ENCODE data around the gene TOX4.
A peak's percentile ranks its signal among the peaks of the same experiment; 100 is the strongest.

The TOX4 gene

DNA sequence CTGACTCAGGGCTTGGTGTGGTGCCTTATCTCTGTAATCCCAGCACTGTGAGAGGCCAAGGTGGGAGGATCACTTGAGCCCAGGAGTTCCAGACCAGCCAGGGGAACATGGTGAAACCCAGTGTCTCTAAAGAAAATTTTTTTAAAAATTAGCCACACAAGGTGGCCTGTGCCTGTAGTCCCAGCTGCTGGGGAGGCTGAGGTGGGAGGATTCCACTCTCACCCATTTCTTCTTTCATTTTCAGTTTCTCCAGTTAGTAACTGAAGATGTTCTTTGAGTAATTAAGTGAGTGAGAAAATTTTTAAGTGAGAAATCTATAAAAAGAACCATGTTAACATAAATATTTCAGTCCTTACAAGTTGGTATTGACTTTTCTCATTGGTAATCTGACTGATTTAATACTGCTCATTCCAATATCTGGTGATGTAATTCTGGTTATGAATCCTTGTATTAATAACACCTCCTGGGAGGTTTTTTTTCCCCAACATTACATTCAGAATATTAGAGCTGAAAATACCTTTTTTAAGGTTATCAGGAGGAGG is 28.1 kb downstream of the TOX4 start:
- H3K36me3 ChIP-seq (ENCODE audit: insufficient read depth, low read length): peaks cover 83% of the 10 kb centered on the region
- no peak overlapping the region for H3K4me3 ChIP-seq (ENCODE audit: low read length)
- H3K27ac ChIP-seq (ENCODE audit: low read depth, low read length): no peak overlapping the region

DNA sequence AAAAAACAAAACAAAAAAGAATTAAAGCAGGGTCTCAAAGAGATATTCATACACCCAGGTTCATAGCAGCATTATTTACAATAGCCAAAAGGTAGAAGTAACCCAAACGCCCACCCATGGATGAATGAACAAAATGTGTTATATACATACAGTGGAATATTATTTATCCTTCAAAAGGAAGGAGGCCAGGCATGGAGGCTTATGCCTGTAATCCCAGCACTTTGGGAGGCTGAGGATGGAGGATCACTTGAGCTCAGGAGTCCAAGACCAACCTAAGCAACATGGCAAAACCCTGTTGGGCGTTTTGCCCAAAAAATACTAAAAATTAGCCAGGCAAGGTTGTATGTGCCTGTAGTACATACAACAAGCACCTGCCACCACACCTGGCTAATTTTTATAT is 29.6 kb downstream of the TOX4 start:
- Histone ChIP-seq H3K36me3 (ENCODE audit: insufficient read depth, low read length) (peaks cover 69% of the 10 kb centered on the region), H3K27ac (ENCODE audit: low read depth, low read length) (no peak overlapping the region), H3K9me3 (ENCODE audit: insufficient read depth, low read depth, low read length) (no peaks in the 10 kb centered on the region), H3K4me3 (ENCODE audit: low read length) (no peak overlapping the region), H3K27me3 (ENCODE audit: insufficient read depth, low read length) (no peaks in the 10 kb centered on the region), H3K4me1 (ENCODE audit: insufficient read depth, low read length) (peaks cover 15% of the 10 kb centered on the region; the same call in 1 of the 2 replicates), H3K9ac (ENCODE audit: low read depth, low read length) (no peak overlapping the region)
- 89% methylated on average over 1 of the region's 2 CpGs for WGBS

More for the DNA sequence above, 28.1 kb downstream of the TOX4 start:
- Histone ChIP-seq H3K9ac (ENCODE audit: low read depth, low read length) (no peak overlapping the region), H3K4me1 (ENCODE audit: insufficient read depth, low read length) (peaks cover 13% of the 10 kb centered on the region; the same call in 1 of the 2 replicates), H3K9me3 (ENCODE audit: insufficient read depth, low read depth, low read length) (no peaks in the 10 kb centered on the region), H3K27me3 (ENCODE audit: insufficient read depth, low read length) (no peaks in the 10 kb centered on the region)

DNA sequence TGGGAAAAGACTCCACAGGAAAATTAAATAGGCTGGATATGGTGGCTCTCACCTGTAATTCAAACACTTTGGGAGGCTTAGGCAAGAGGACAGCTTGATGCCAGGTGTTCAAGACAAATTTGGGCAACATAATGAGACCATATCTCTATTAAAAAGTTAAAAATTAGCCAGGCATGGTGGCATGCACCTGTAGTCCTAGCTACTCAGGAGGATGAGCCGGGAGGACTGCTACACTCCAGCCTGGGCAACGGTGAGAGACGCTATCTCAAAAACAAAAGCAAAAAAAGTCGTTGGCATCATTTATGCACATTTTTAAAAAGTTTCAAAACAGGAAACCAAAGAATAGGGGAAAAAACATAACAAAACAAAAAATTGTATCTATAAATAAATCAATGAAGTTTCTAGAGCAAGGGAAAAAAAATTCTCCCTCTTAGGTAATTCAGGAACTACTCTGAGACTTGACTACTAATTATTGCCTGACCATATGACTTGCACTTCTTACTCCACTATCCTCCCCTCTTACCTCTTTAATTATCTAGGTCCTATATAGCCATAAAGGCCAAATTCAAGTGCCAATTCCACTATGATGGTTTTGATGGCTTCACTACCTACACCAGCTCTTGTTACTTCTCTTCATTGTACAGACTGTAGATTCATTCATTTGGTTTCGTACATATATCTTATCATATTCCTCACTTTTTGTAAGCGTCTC is 32.6 kb downstream of the TOX4 start:
- Histone ChIP-seq H3K27me3 (ENCODE audit: insufficient read depth, low read length) (no peaks in the 10 kb centered on the region), H3K27ac (ENCODE audit: low read depth, low read length) (no peak overlapping the region), H3K36me3 (ENCODE audit: insufficient read depth, low read length) (peaks cover 40% of the 10 kb centered on the region), H3K9me3 (ENCODE audit: insufficient read depth, low read depth, low read length) (no peaks in the 10 kb centered on the region), H3K9ac (ENCODE audit: low read depth, low read length) (peak overlapping the region; percentile 87; the same call in 1 of the 2 replicates), H3K4me3 (ENCODE audit: low read length) (peak overlapping the region; percentile 85), H3K4me1 (ENCODE audit: insufficient read depth, low read length) (peaks cover 23% of the 10 kb centered on the region; the same call in 1 of the 2 replicates)
- WGBS: 91% methylated on average over 6 of the region's 6 CpGs

- under 1% methylated on average over 53 of the region's 53 CpGs for WGBS
- Histone ChIP-seq H3K4me3 (ENCODE audit: low read length) (peak within 1 kb of the TSS; percentile 85), H3K9ac (ENCODE audit: low read depth, low read length) (peak within 1 kb of the TSS; percentile 87), H3K27ac (ENCODE audit: low read depth, low read length) (peak within 1 kb of the TSS; percentile 85), H3K36me3 (ENCODE audit: insufficient read depth, low read length) (peaks cover 30% of the 10 kb centered on the region), H3K4me1 (ENCODE audit: insufficient read depth, low read length) (peaks cover 18% of the 10 kb centered on the region; the same call in 1 of the 2 replicates), H3K9me3 (ENCODE audit: insufficient read depth, low read depth, low read length) (no peaks in the 10 kb centered on the region), H3K27me3 (ENCODE audit: insufficient read depth, low read length) (no peaks in the 10 kb centered on the region)
Measured at GRCh38 chr14:21510735-21511657, 34.0 kb downstream of the TOX4 start, which contains the start of gene METTL3. TSS of gene METTL3 (minus strand) at chr14:21511340. CDS start at chr14:21511223, 117 bp downstream.

DNA sequence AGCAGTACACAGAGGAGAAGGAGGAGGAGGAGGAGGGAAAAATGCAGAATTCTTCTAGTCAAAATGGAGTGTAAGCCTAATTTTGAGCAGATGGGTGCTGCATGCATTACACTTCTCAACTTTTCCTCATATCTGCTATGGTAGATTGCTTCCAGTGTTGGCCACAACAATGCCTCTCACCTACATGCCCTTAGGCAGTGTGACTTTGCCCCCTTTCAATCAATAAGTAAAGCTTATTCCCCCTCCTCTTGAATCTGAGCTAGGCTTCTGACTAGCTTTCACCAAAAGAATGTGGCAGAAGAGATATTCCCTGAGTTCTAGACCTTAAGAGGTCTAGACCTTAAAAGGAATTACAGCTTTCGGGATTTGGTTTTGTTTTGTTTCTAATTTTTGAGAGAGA is 37.3 kb downstream of the TOX4 start:
- no peaks in the 10 kb centered on the region for H3K27me3 ChIP-seq (ENCODE audit: insufficient read depth, low read length)
- no peaks in the 10 kb centered on the region for H3K9me3 ChIP-seq (ENCODE audit: insufficient read depth, low read depth, low read length)
- peaks cover 22% of the 10 kb centered on the region for H3K4me1 ChIP-seq (ENCODE audit: insufficient read depth, low read length)
- H3K4me3 ChIP-seq (ENCODE audit: low read length): no peak overlapping the region
- peaks cover 4% of the 10 kb centered on the region for H3K36me3 ChIP-seq (ENCODE audit: insufficient read depth, low read length)
- H3K27ac ChIP-seq (ENCODE audit: low read depth, low read length): no peak overlapping the region
- 98% methylated on average over 1 of the region's 1 CpG for WGBS
- H3K9ac ChIP-seq (ENCODE audit: low read depth, low read length): no peak overlapping the region

DNA sequence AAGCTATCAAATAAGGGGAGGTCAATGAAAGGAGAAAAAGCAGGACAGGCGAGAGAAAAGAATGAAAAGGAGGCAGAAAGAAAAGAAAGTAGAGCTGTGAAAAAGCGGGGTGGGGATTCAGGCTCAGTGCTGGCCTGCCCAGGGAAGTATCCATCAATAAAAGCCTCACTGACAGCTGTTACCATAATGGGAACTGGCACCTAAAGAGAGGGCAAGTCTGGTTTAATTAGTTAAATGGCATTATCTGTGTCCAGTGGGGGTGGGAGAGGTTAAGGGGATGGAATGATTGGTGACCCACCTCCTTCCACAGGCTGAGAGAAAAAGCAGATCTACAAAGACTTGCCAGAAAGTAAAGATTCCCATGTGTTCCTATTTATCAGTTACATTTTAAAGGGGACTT is 41.7 kb downstream of the TOX4 start:
- Histone ChIP-seq H3K4me3 (ENCODE audit: low read length) (no peak overlapping the region), H3K4me1 (ENCODE audit: insufficient read depth, low read length) (peaks cover 30% of the 10 kb centered on the region), H3K36me3 (ENCODE audit: insufficient read depth, low read length) (peaks cover 38% of the 10 kb centered on the region), H3K27me3 (ENCODE audit: insufficient read depth, low read length) (no peaks in the 10 kb centered on the region), H3K9ac (ENCODE audit: low read depth, low read length) (no peak overlapping the region), H3K9me3 (ENCODE audit: insufficient read depth, low read depth, low read length) (no peaks in the 10 kb centered on the region), H3K27ac (ENCODE audit: low read depth, low read length) (no peak overlapping the region)
- WGBS: 83% methylated on average over 2 of the region's 2 CpGs

DNA sequence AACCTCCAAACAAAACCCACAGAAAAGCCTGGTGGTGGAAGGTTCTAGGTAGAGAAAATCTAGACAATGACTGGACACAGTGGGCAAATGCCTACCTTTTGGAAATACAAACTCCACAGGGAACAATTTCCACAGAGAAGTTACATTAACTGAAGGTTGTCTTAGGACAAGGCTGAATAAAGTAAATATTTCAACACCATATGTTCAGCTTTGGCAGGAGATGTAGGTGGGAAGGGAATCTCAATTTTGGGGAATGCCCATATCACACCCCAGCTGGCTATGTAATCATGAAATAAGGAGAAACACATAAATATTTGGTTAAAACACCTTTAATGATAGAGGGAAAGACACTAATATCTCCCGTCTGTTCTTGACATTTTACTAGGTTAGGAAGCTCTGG is 43.8 kb downstream of the TOX4 start:
- H3K4me1 ChIP-seq (ENCODE audit: insufficient read depth, low read length): peaks cover 34% of the 10 kb centered on the region
- 100% methylated on average over 1 of the region's 1 CpG for WGBS
- H3K9me3 ChIP-seq (ENCODE audit: insufficient read depth, low read depth, low read length): no peaks in the 10 kb centered on the region
- peaks cover 56% of the 10 kb centered on the region for H3K36me3 ChIP-seq (ENCODE audit: insufficient read depth, low read length)
- no peaks in the 10 kb centered on the region for H3K27me3 ChIP-seq (ENCODE audit: insufficient read depth, low read length)
- no peak overlapping the region for H3K9ac ChIP-seq (ENCODE audit: low read depth, low read length)
- H3K4me3 ChIP-seq (ENCODE audit: low read length): no peak overlapping the region
- peak overlapping the region; percentile 42; the same call in 1 of the 2 replicates for H3K27ac ChIP-seq (ENCODE audit: low read depth, low read length)

- 93% methylated on average over 2 of the region's 2 CpGs for WGBS
- Histone ChIP-seq H3K36me3 (ENCODE audit: insufficient read depth, low read length) (peaks cover 56% of the 10 kb centered on the region), H3K4me3 (ENCODE audit: low read length) (no peak overlapping the region), H3K9ac (ENCODE audit: low read depth, low read length) (no peak overlapping the region), H3K27me3 (ENCODE audit: insufficient read depth, low read length) (no peaks in the 10 kb centered on the region), H3K4me1 (ENCODE audit: insufficient read depth, low read length) (peaks cover 34% of the 10 kb centered on the region), H3K9me3 (ENCODE audit: insufficient read depth, low read depth, low read length) (no peaks in the 10 kb centered on the region), H3K27ac (ENCODE audit: low read depth, low read length) (no peak overlapping the region)
Measured at GRCh38 chr14:21521501-21521900, 44.5 kb downstream of the TOX4 start.

- H3K27ac ChIP-seq (ENCODE audit: low read depth, low read length): no peak overlapping the region
- H3K9ac ChIP-seq (ENCODE audit: low read depth, low read length): no peak overlapping the region
- H3K36me3 ChIP-seq (ENCODE audit: insufficient read depth, low read length): peaks cover 58% of the 10 kb centered on the region
- no peaks in the 10 kb centered on the region for H3K27me3 ChIP-seq (ENCODE audit: insufficient read depth, low read length)
- 76% methylated on average over 7 of the region's 7 CpGs for WGBS
- H3K4me1 ChIP-seq (ENCODE audit: insufficient read depth, low read length): peaks cover 45% of the 10 kb centered on the region
- H3K4me3 ChIP-seq (ENCODE audit: low read length): no peak overlapping the region
- no peaks in the 10 kb centered on the region for H3K9me3 ChIP-seq (ENCODE audit: insufficient read depth, low read depth, low read length)
Measured at GRCh38 chr14:21523203-21523602, 46.2 kb downstream of the TOX4 start.

- Histone ChIP-seq H3K9ac (ENCODE audit: low read depth, low read length) (peak overlapping the region; percentile 59), H3K36me3 (ENCODE audit: insufficient read depth, low read length) (peaks cover 64% of the 10 kb centered on the region), H3K4me3 (ENCODE audit: low read length) (peak overlapping the region; percentile 73), H3K4me1 (ENCODE audit: insufficient read depth, low read length) (peaks cover 54% of the 10 kb centered on the region), H3K27ac (ENCODE audit: low read depth, low read length) (peak overlapping the region; percentile 97; the same call in 1 of the 2 replicates), H3K9me3 (ENCODE audit: insufficient read depth, low read depth, low read length) (no peaks in the 10 kb centered on the region), H3K27me3 (ENCODE audit: insufficient read depth, low read length) (no peaks in the 10 kb centered on the region)
- WGBS: 71% methylated on average over 18 of the region's 18 CpGs
Measured at GRCh38 chr14:21524575-21525490, 47.8 kb downstream of the TOX4 start.

Data from HUES64 (cell line).